ENCODE data around the gene RGS7. TPM values are rescaled to one million over a fixed set of nuclear protein-coding genes. Genes with fewer than 3 reads are reported as not detected.

The RGS7 gene
- polyA plus RNA-seq, 12 donors, result 0.07 to 0.14 (median 0.09) TPM; not detected in 9

Other genes with a start within 250 kb of the RGS7 start
- 10 to 100 TPM in 11 of 12 donors, not detected in 1; 47.5 to 89.4 (median 73.6) TPM for gene FH, start 162.6 kb upstream of the RGS7 start, polyA plus RNA-seq (ENCODE audit: insufficient read length in 12 of 12)
- gene KMO, start 175.2 kb upstream of the RGS7 start, polyA plus RNA-seq (ENCODE audit: insufficient read length in 12 of 12), result under 1 TPM in 10 of 12 donors, not detected in 2; 0.15 to 0.61 (median 0.28) TPM

Data from muscle of arm (tissue), 12 donors.